ENCODE data around the gene SPSB3. TPM values are rescaled to one million over a fixed set of nuclear protein-coding genes. Genes with fewer than 3 reads are reported as not detected.
A peak's percentile ranks its signal among the peaks of the same experiment; 100 is the strongest.

The SPSB3 gene
- total RNA-seq, 4 donors from 2014 or later, result 52.2 to 87.3 (median 68.5) TPM

- DNase-seq, result no peak
- Histone ChIP-seq H3K27ac (no peak overlapping the region), H3K36me3 (peaks cover 43 to 57% of the 10 kb centered on the region in 2 donors), H3K27me3 (no peaks in the 10 kb centered on the region), H3K9me3 (no peaks in the 10 kb centered on the region), H3K4me1 (peaks cover 0 to 7% of the 10 kb centered on the region in 2 donors), H3K4me3 (replicated peaks in 1 of 3) (no peak overlapping the region)
- intact Hi-C loops (cut with DNase I), result no loop called here
- 94 to 96% methylated on average over 6 to 7 of the region's 19 CpGs for WGBS, 2 donors
- no peak for TF ChIP-seq CTCF (IDR thresholded peaks at IDR 0.05)
- TF ChIP-seq POLR2A (IDR thresholded peaks at IDR 0.05), result no peak
These were observed 16.1 kb downstream of the SPSB3 start for GRCh38 chr16:1766231-1766630.

GRCh38 chr16:1765826-1766225, 16.5 kb downstream of the SPSB3 start:
- Histone ChIP-seq H3K36me3 (peaks cover 48 to 61% of the 10 kb centered on the region in 2 donors), H3K27ac (no peak overlapping the region), H3K9me3 (no peaks in the 10 kb centered on the region), H3K27me3 (no peaks in the 10 kb centered on the region), H3K4me1 (peaks cover 0 to 7% of the 10 kb centered on the region in 2 donors), H3K4me3 (replicated peaks in 1 of 3) (no peak overlapping the region)
- WGBS, 2 donors, result 94% methylated on average over 3 to 9 of the region's 22 CpGs
- DNase-seq, result no peak
- TF ChIP-seq POLR2A (IDR thresholded peaks at IDR 0.05) (no peak), CTCF (IDR thresholded peaks at IDR 0.05) (no peak)
- intact Hi-C loops (cut with DNase I), result no loop called here

GRCh38 chr16:1764971-1765370, 17.4 kb downstream of the SPSB3 start:
- Histone ChIP-seq H3K9me3 (no peaks in the 10 kb centered on the region), H3K36me3 (peaks cover 55 to 70% of the 10 kb centered on the region in 2 donors), H3K4me1 (peaks cover 0 to under 1% of the 10 kb centered on the region in 2 donors), H3K27ac (no peak overlapping the region), H3K4me3 (replicated peaks in 1 of 3) (no peak overlapping the region), H3K27me3 (no peaks in the 10 kb centered on the region)
- TF ChIP-seq POLR2A (IDR thresholded peaks at IDR 0.05), result no peak
- TF ChIP-seq CTCF (IDR thresholded peaks at IDR 0.05), result no peak
- DNase-seq, result no peak
- intact Hi-C loops (cut with DNase I), result no loop called here
- WGBS, 2 donors, result 93 to 100% methylated on average over 10 to 21 of the region's 21 CpGs

- no peaks in the 10 kb centered on the region for H3K4me1 ChIP-seq
- no peak for DNase-seq
- no peak overlapping the region for H3K27ac ChIP-seq
- no peak overlapping the region for H3K4me3 ChIP-seq (replicated peaks in 1 of 3)
- WGBS, 2 donors, result 93 to 95% methylated on average over 15 to 57 of the region's 81 CpGs
- H3K9me3 ChIP-seq, result no peaks in the 10 kb centered on the region
- peaks cover 55 to 71% of the 10 kb centered on the region in 2 donors for H3K36me3 ChIP-seq
- no peaks in the 10 kb centered on the region for H3K27me3 ChIP-seq
- TF ChIP-seq CTCF (IDR thresholded peaks at IDR 0.05), result peak in 1 of 6 experiments; percentile 8
- TF ChIP-seq POLR2A (IDR thresholded peaks at IDR 0.05), result no peak
- intact Hi-C loops (cut with DNase I), result no loop called here
These were observed 18.6 kb downstream of the SPSB3 start for GRCh38 chr16:1763521-1764511.
